ENCODE data around the gene TTBK1. TPM values are rescaled to one million over a fixed set of nuclear protein-coding genes. Genes with fewer than 3 reads are reported as not detected.

Gene TTBK1
- total and polyA plus RNA-seq, 2 donors (not counting 1 experiment from before 2014, with no cell fraction given) = 0.07 TPM; not detected in 1

- H3K9me3 Mint-ChIP-seq (ENCODE audit: insufficient read depth) = no peaks in the 10 kb centered on the region
- Histone ChIP-seq H3K4me2 (replicated peaks; ENCODE audit: low read depth, low read length, poor library complexity, severe bottlenecking) (no peak overlapping the region), H3K4me3 (ENCODE audit: control extremely low read depth in 1 of 5, extremely low read depth in 1 of 5, insufficient read depth in 1 of 5, low read depth in 2 of 5, low read length in 4 of 5) (no peak overlapping the region), H3K9ac (ENCODE audit: low read length) (no peak overlapping the region), H3K9me3 (ENCODE audit: control extremely low read depth in 1 of 3, control insufficient read depth in 2 of 3, insufficient read depth in 1 of 3, low read length in 2 of 3) (no peaks in the 10 kb centered on the region), H3K4me1 (ENCODE audit: control insufficient read depth in 2 of 2, insufficient read depth in 2 of 2, low read length in 2 of 2) (peaks cover 21 to 24% of the 10 kb centered on the region in 2 donors), H3K36me3 (replicated peaks in 1 of 2; ENCODE audit: control extremely low read depth in 1 of 2, control insufficient read depth in 1 of 2, extremely low read depth in 1 of 2, insufficient read depth in 2 of 2, low read length in 1 of 2) (no peaks in the 10 kb centered on the region), H3K79me2 (ENCODE audit: control insufficient read depth, insufficient read depth, low read length) (no peaks in the 10 kb centered on the region), H3K27ac (ENCODE audit: low read length in 2 of 2) (no peak overlapping the region), H4K20me1 (ENCODE audit: control insufficient read depth, insufficient read depth, low read length, poor library complexity, severe bottlenecking) (peaks cover 5% of the 10 kb centered on the region), H2AFZ (ENCODE audit: insufficient read depth, low read depth, low read length, poor library complexity, severe bottlenecking) (no peak overlapping the region), H3K27me3 (replicated peaks in 1 of 4; ENCODE audit: control extremely low read depth in 1 of 4, control insufficient read depth in 3 of 4, insufficient read depth in 4 of 4, low read length in 3 of 4) (peaks cover 0 to 28% (median 13%) of the 10 kb centered on the region in 4 experiments)
- H3K27me3 Mint-ChIP-seq = peaks cover 41% of the 10 kb centered on the region
- POLR2A ChIA-PET = no interaction called here
- intact Hi-C loops (cut with micrococcal nuclease) = no loop called here
- CTCF ChIA-PET = no interaction called here
- no peak for TF ChIP-seq CTCF (IDR thresholded peaks at IDR 0.05)
- no peak for TF ChIP-seq EZH2 (IDR thresholded peaks at IDR 0.05; ENCODE audit: borderline replicate concordance, insufficient read depth, low read depth, low read length, poor library complexity, severe bottlenecking)
- H3K4me1 Mint-ChIP-seq = peaks cover 25% of the 10 kb centered on the region
- whole genome bisulfite sequencing (ENCODE audit: insufficient coverage) = 89% methylated on average over 8 of the region's 13 CpGs
- H3K4me3 Mint-ChIP-seq = peak overlapping the region; percentile 39
- no peak for DNase-seq
- no peak for ATAC-seq (ENCODE audit: low read depth)
- peak overlapping the region; percentile 10 for H3K27ac Mint-ChIP-seq
Measured at GRCh38 chr6:43277643-43278523, 34.6 kb downstream of the TTBK1 start.

- peaks cover 21% of the 10 kb centered on the region for H3K4me1 Mint-ChIP-seq
- peaks cover 41% of the 10 kb centered on the region for H3K27me3 Mint-ChIP-seq
- no peaks in the 10 kb centered on the region for H3K36me3 ChIP-seq (replicated peaks in 1 of 2; ENCODE audit: control extremely low read depth in 1 of 2, control insufficient read depth in 1 of 2, extremely low read depth in 1 of 2, insufficient read depth in 2 of 2, low read length in 1 of 2)
- H3K9me3 Mint-ChIP-seq (ENCODE audit: insufficient read depth) = no peaks in the 10 kb centered on the region
- no peak overlapping the region for H3K27ac ChIP-seq (ENCODE audit: low read length in 2 of 2)
- DNase-seq (no peak), ATAC-seq (ENCODE audit: low read depth) (no peak)
- no peaks in the 10 kb centered on the region for H3K9me3 ChIP-seq (ENCODE audit: control extremely low read depth in 1 of 3, control insufficient read depth in 2 of 3, insufficient read depth in 1 of 3, low read length in 2 of 3)
- POLR2A ChIA-PET = no interaction called here
- H3K4me1 ChIP-seq (ENCODE audit: control insufficient read depth in 2 of 2, insufficient read depth in 2 of 2, low read length in 2 of 2) = peaks cover 21 to 24% of the 10 kb centered on the region in 2 donors
- H3K4me3 ChIP-seq (ENCODE audit: control extremely low read depth in 1 of 5, extremely low read depth in 1 of 5, insufficient read depth in 1 of 5, low read depth in 2 of 5, low read length in 4 of 5) = no peak overlapping the region
- H3K4me2 ChIP-seq (replicated peaks; ENCODE audit: low read depth, low read length, poor library complexity, severe bottlenecking) = no peak overlapping the region
- TF ChIP-seq CTCF (IDR thresholded peaks at IDR 0.05) (no peak), EZH2 (IDR thresholded peaks at IDR 0.05; ENCODE audit: borderline replicate concordance, insufficient read depth, low read depth, low read length, poor library complexity, severe bottlenecking) (no peak)
- H3K79me2 ChIP-seq (ENCODE audit: control insufficient read depth, insufficient read depth, low read length) = no peaks in the 10 kb centered on the region
- WGBS (ENCODE audit: insufficient coverage) = 69% methylated on average over 3 of the region's 4 CpGs
- peaks cover 5% of the 10 kb centered on the region for H4K20me1 ChIP-seq (ENCODE audit: control insufficient read depth, insufficient read depth, low read length, poor library complexity, severe bottlenecking)
- H3K9ac ChIP-seq (ENCODE audit: low read length) = no peak overlapping the region
- peaks cover 0 to 34% (median 14%) of the 10 kb centered on the region in 4 experiments for H3K27me3 ChIP-seq (replicated peaks in 1 of 4; ENCODE audit: control extremely low read depth in 1 of 4, control insufficient read depth in 3 of 4, insufficient read depth in 4 of 4, low read length in 3 of 4)
- H3K4me3 Mint-ChIP-seq = no peak overlapping the region
- CTCF ChIA-PET = no interaction called here
- H2AFZ ChIP-seq (ENCODE audit: insufficient read depth, low read depth, low read length, poor library complexity, severe bottlenecking) = no peak overlapping the region
- no peak overlapping the region for H3K27ac Mint-ChIP-seq
- intact Hi-C loops (cut with micrococcal nuclease) = no loop called here
Measured at GRCh38 chr6:43278524-43279078, 35.3 kb downstream of the TTBK1 start.

Data from B cell (primary cell).